PC-9 (cell line): ENCODE measurements around the gene IFNA8. TPM values are rescaled to one million over a fixed set of nuclear protein-coding genes. Genes with fewer than 3 reads are reported as not detected.
"Not testable (repeated sequence)": the region's sequence is repeated elsewhere in the genome, so short reads cannot be mapped to it uniquely, and the experiment has no call there.

Experiments
- BruUV-seq: library from RNA; stranded (reverse); fragments of 400-500 nt; replicated peaks from 2 replicates; lab custom pipeline; 2021; lab: Mats Ljungman, UMichigan
- CTCF ChIA-PET: fragments of 300-600 bp; sonication (Branson Sonifier 250); formaldehyde crosslinking; loops from one replicate; lab custom pipeline; 2022; ENCODE audit warnings: antibody characterized with exemption; lab: Charles Lee
- POLR2A ChIA-PET: fragments of 300-600 bp; sonication (Branson Sonifier 250); formaldehyde crosslinking; loops from one replicate; lab custom pipeline; 2022; ENCODE audit warnings: antibody characterized with exemption; ENCODE audit not compliant: unreplicated experiment; lab: Charles Lee
- DNase-seq, 2 experiments: peaks; one replicate each; pipeline versions ENCODE4 v3.0.0 to v3.0.0-alpha.2; 2015 to 2022; ENCODE audit warnings: mixed read lengths in 1 of 2
- H2AFZ ChIP-seq: fragments of 200-600 bp; sonication (generic); 2 replicates; pipeline ENCODE4 v1.8.1; 2017; ENCODE audit warnings: antibody characterized with exemption
- H3F3A ChIP-seq: fragments of 200-600 bp; sonication (generic); 2 replicates; pipeline ENCODE4 v1.8.1; 2017; ENCODE audit warnings: antibody characterized with exemption, mild to moderate bottlenecking, low read depth; ENCODE audit not compliant: insufficient read depth
- H3K27ac ChIP-seq: fragments of 200-600 bp; sonication (generic); 2 replicates; pipeline ENCODE4 v1.6.1; 2016; ENCODE audit warnings: mixed run types
- H3K27me3 ChIP-seq: fragments of 200-600 bp; sonication (generic); 2 replicates; pipeline ENCODE4 v1.6.1; 2016; ENCODE audit warnings: low read depth, mixed run types; ENCODE audit not compliant: insufficient read depth
- H3K36me3 ChIP-seq: fragments of 200-600 bp; sonication (generic); 2 replicates; pipeline ENCODE4 v1.6.1; 2016; ENCODE audit warnings: low read depth, mixed run types
- H3K4me1 ChIP-seq: fragments of 200-600 bp; sonication (generic); replicated peaks from 2 replicates; pipeline ENCODE4 v1.6.1; 2016; ENCODE audit warnings: mixed run types; ENCODE audit not compliant: insufficient read depth
- H3K4me2 ChIP-seq: fragments of 200-600 bp; sonication (generic); 2 replicates; pipeline ENCODE4 v1.6.1; 2017; ENCODE audit warnings: mixed run types
- H3K4me3 ChIP-seq: fragments of 200-600 bp; sonication (generic); 2 replicates; pipeline ENCODE4 v1.6.1; 2016; ENCODE audit warnings: mixed run types
- H3K79me2 ChIP-seq: fragments of 200-600 bp; sonication (generic); 2 replicates; pipeline ENCODE4 v1.6.1; 2017; ENCODE audit warnings: low read depth, mixed run types
- H3K9me2 ChIP-seq: fragments of 200-600 bp; sonication (generic); 2 replicates; pipeline ENCODE4 v1.8.1; 2017; ENCODE audit warnings: mild to moderate bottlenecking; ENCODE audit not compliant: insufficient read depth
- H3K9me3 ChIP-seq: fragments of 200-600 bp; sonication (generic); 2 replicates; pipeline ENCODE4 v1.8.1; 2016; ENCODE audit warnings: low read depth; ENCODE audit not compliant: insufficient read depth
- H4K20me1 ChIP-seq: fragments of 200-600 bp; sonication (generic); 2 replicates; pipeline ENCODE4 v1.8.1; 2017; ENCODE audit not compliant: insufficient read depth
- CTCF ChIP-seq: fragments of 200-600 bp; sonication (generic); conservative IDR thresholded peaks from 2 replicates; pipeline ENCODE4 v1.6.1; 2017; ENCODE audit warnings: mixed run types, antibody characterized with exemption, mild to moderate bottlenecking, moderate library complexity
- EZH2 ChIP-seq: fragments of 200-600 bp; sonication (generic); IDR thresholded peaks from 2 replicates; pipeline ENCODE4 v1.8.0; 2017; ENCODE audit warnings: antibody characterized with exemption, low read depth
- intact Hi-C: fragments of 100-400 bp; cut with micrococcal nuclease; formaldehyde crosslinking; loops from one replicate; pipeline ENCODE4 v1.10.0; 2022; ENCODE audit not compliant: unreplicated experiment
- total RNA-seq: library from RNA; stranded (reverse); gene quantifications from 2 replicates; pipeline ENCODE4 v1.2.3, GENCODE V29; 2021

Gene IFNA8
- total RNA-seq, 1 experiment from 2014 or later = not detected

- ChIA-PET CTCF (no interaction called here), POLR2A (no interaction called here)
- Histone ChIP-seq H3K4me3 (no peak overlapping the region), H2AFZ (no peak overlapping the region), H3F3A (no peaks in the 10 kb centered on the region), H3K4me2 (no peak overlapping the region), H3K27ac (no peak overlapping the region), H3K9me3 (no peaks in the 10 kb centered on the region), H4K20me1 (no peaks in the 10 kb centered on the region), H3K79me2 (no peaks in the 10 kb centered on the region), H3K9me2 (no peaks in the 10 kb centered on the region), H3K4me1 (no peaks in the 10 kb centered on the region), H3K27me3 (no peaks in the 10 kb centered on the region), H3K36me3 (no peaks in the 10 kb centered on the region)
- no TSS peak for BruUV-seq
- intact Hi-C loops = no loop called here
- DNase-seq = no peak
- TF ChIP-seq CTCF (no peak), EZH2 (no peak)
Measured at GRCh38 chr9:21429191-21429590, 20.3 kb downstream of the IFNA8 start.

GRCh38 chr9:21432672-21433425 lies 23.9 kb downstream of the IFNA8 start:
- H3K27ac ChIP-seq = no peak overlapping the region
- no peaks in the 10 kb centered on the region for H3F3A ChIP-seq
- H3K4me1 ChIP-seq = no peaks in the 10 kb centered on the region
- H3K9me2 ChIP-seq = no peaks in the 10 kb centered on the region
- intact Hi-C loops = no loop called here
- ChIA-PET POLR2A (no interaction called here), CTCF (interaction anchor here (0.6 kb wide), 1 partner anchor 129 kb away, joined by 5 read pairs; no protein-coding TSS in a partner anchor)
- no peak overlapping the region for H3K4me2 ChIP-seq
- no peaks in the 10 kb centered on the region for H3K79me2 ChIP-seq
- TF ChIP-seq CTCF (no peak), EZH2 (no peak)
- H3K4me3 ChIP-seq = no peak overlapping the region
- no peak for DNase-seq
- no peaks in the 10 kb centered on the region for H4K20me1 ChIP-seq
- no peak overlapping the region for H2AFZ ChIP-seq
- H3K36me3 ChIP-seq = no peaks in the 10 kb centered on the region
- H3K9me3 ChIP-seq = no peaks in the 10 kb centered on the region
- H3K27me3 ChIP-seq = no peaks in the 10 kb centered on the region
- no TSS peak for BruUV-seq

DNA sequence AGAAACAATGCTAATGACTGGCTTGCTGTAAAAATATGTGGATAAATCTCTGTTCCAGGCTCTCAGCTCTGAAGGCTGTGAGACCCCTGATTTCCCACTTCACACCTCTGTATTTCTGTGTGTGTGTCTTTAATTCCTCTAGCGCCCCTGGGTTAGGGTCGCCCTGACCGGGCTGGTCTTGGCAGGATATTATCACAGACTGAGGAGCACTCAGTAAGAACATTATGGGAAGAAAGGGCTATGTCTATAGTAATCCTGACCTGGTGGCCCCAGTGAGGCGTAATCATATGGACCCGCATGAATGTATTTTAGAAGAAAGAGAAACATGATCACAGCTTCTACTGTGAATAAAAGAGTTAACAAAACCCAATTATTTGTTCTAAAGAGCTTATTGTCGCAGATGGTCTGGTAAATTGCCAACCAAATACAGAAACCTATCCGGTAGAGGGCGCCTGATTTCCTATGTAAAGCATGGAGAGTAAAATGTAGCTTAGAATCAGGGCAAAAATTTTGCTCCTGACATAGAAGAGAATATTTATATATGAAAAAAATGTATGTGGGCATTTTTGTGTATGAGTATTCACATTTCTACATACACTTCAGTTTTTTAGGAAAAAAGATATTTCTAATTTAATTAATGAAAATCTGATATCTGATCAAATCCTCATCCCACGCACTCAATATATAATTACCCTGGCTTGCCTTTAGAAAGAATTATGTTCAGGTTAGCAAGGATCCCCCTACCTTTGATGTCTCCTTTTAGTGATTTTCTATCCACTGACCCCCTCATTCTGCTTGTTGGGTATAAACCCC lies 25.5 kb downstream of the IFNA8 start:
- H3K4me2 ChIP-seq = no peak overlapping the region
- intact Hi-C loops = loop anchor here (1.0 kb wide), 1 partner anchor 355 kb away; no protein-coding TSS in a partner anchor
- no peaks in the 10 kb centered on the region for H3K79me2 ChIP-seq
- no peak overlapping the region for H2AFZ ChIP-seq
- TF ChIP-seq EZH2 (no peak), CTCF (peak; percentile 66)
- no peak overlapping the region for H3K4me3 ChIP-seq
- DNase-seq = peak in 1 of 2 experiments; percentile 26
- ChIA-PET POLR2A (interaction anchor here (0.9 kb wide), 1 partner anchor 140 kb away, joined by 6 read pairs; no protein-coding TSS in a partner anchor), CTCF (interaction anchor here (0.6 to 1.1 kb wide), 4 partner anchors 32 to 354 kb away, joined by 3 to 4 read pairs (median 3); no protein-coding TSS in a partner anchor)
- H3K27me3 ChIP-seq = no peaks in the 10 kb centered on the region
- no peaks in the 10 kb centered on the region for H3K36me3 ChIP-seq
- no peaks in the 10 kb centered on the region for H3F3A ChIP-seq
- no peaks in the 10 kb centered on the region for H3K9me3 ChIP-seq
- H4K20me1 ChIP-seq = no peaks in the 10 kb centered on the region
- no TSS peak for BruUV-seq
- no peak overlapping the region for H3K27ac ChIP-seq
- no peaks in the 10 kb centered on the region for H3K4me1 ChIP-seq
- H3K9me2 ChIP-seq = no peaks in the 10 kb centered on the region

DNA sequence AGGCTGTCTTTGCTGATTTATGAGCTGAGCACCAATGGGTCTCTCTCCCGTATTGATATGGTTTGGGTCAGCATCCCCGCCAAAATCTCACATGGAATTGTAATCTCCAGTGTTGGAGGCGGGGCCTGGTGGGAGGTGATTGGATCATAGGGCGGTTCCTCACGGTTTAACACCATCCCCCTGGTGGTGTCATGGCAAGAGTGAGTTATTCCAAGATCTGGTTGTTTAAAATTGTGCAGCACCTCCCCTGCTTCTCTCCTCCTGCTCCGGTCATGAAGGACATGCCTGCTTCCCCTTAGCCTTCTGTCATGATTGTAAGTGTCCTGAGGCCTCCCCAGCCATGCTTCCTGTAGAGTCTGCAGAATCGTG lies 26.1 kb downstream of the IFNA8 start:
- POLR2A ChIA-PET, H3K4me3 ChIP-seq, H3K79me2 ChIP-seq, H2AFZ ChIP-seq, H3K27ac ChIP-seq, H3K27me3 ChIP-seq, H3K9me2 ChIP-seq, H3K4me2 ChIP-seq, H3K4me1 ChIP-seq, H3K36me3 ChIP-seq, intact Hi-C loops, DNase-seq, H4K20me1 ChIP-seq, BruUV-seq, H3F3A ChIP-seq, H3K9me3 ChIP-seq: not testable (repeated sequence)
- CTCF ChIA-PET = interaction anchor here (0.6 to 1.1 kb wide), 4 partner anchors 31 to 354 kb away, joined by 3 to 4 read pairs (median 3); no protein-coding TSS in a partner anchor
